GM23338 (cell line): ENCODE data around the gene RXRA. TPM values are rescaled to one million over a fixed set of nuclear protein-coding genes. Genes with fewer than 3 reads are reported as not detected.

Experiments used
- ATAC-seq: fragments of 200-7000 bp; cut with Tn5 transposase; 3 replicates; pipeline ENCODE4 v1.9.1; 2020
- DNase-seq: peaks from one replicate; pipeline ENCODE4 v3.0.0-alpha.2; 2015; ENCODE audit warnings: low spot score
- H2AFZ ChIP-seq: fragments of 200-600 bp; sonication (generic); 2 replicates; pipeline ENCODE4 v1.8.0; 2016; ENCODE audit warnings: antibody characterized with exemption, mild to moderate bottlenecking, moderate library complexity
- H3F3A ChIP-seq: fragments of 200-600 bp; sonication (generic); replicated peaks from 2 replicates; pipeline ENCODE4 v1.8.0; 2017; ENCODE audit warnings: antibody characterized with exemption, mixed run types, low read depth
- H3K27ac ChIP-seq: fragments of 200-600 bp; sonication (generic); 2 replicates; pipeline ENCODE4 v1.6.1; 2016; ENCODE audit warnings: low read depth
- H3K27me3 ChIP-seq: fragments of 200-600 bp; sonication (generic); 2 replicates; pipeline ENCODE4 v1.8.0; 2016; ENCODE audit warnings: mild to moderate bottlenecking, mixed run types, moderate library complexity; ENCODE audit not compliant: insufficient read depth
- H3K36me3 ChIP-seq: fragments of 200-600 bp; sonication (generic); 2 replicates; pipeline ENCODE4 v1.8.0; 2016; ENCODE audit warnings: mild to moderate bottlenecking; ENCODE audit not compliant: insufficient read depth
- H3K4me1 ChIP-seq: fragments of 200-600 bp; sonication (generic); 2 replicates; pipeline ENCODE4 v1.8.0; 2016; ENCODE audit warnings: mild to moderate bottlenecking, moderate library complexity; ENCODE audit not compliant: insufficient read depth
- H3K4me2 ChIP-seq: fragments of 200-600 bp; sonication (generic); 2 replicates; pipeline ENCODE4 v1.7.1; 2017; ENCODE audit warnings: mixed run types
- H3K4me3 ChIP-seq: fragments of 200-600 bp; sonication (generic); 2 replicates; pipeline ENCODE4 v1.6.1; 2016; ENCODE audit warnings: mixed run types
- H3K79me2 ChIP-seq: fragments of 200-600 bp; sonication (generic); replicated peaks from 2 replicates; pipeline ENCODE4 v1.8.0; 2017; ENCODE audit warnings: mild to moderate bottlenecking; ENCODE audit not compliant: insufficient read depth
- H3K9me2 ChIP-seq: fragments of 200-600 bp; sonication (generic); 2 replicates; pipeline ENCODE4 v1.8.0; 2017; ENCODE audit not compliant: insufficient read depth
- H4K20me1 ChIP-seq: fragments of 200-600 bp; sonication (generic); replicated peaks from 2 replicates; pipeline ENCODE4 v1.8.0; 2017; ENCODE audit warnings: mild to moderate bottlenecking; ENCODE audit not compliant: insufficient read depth
- H3K27ac Mint-ChIP-seq: 2 replicates; pipeline ENCODE4 v1.8.0; 2020; ENCODE audit warnings: inconsistent platforms, mild to moderate bottlenecking, moderate library complexity, mixed read lengths
- H3K27me3 Mint-ChIP-seq: 3 replicates; pipeline ENCODE4 v1.8.0; 2022; ENCODE audit warnings: low read depth, mild to moderate bottlenecking, moderate library complexity, mixed read lengths, inconsistent platforms; ENCODE audit not compliant: insufficient read depth, poor library complexity
- H3K36me3 Mint-ChIP-seq: 3 replicates; pipeline ENCODE4 v1.8.0; 2021; ENCODE audit warnings: low read depth, mild to moderate bottlenecking, inconsistent platforms, moderate library complexity, mixed read lengths
- H3K4me1 Mint-ChIP-seq: 3 replicates; pipeline ENCODE4 v1.8.0; 2020; ENCODE audit warnings: mild to moderate bottlenecking, inconsistent platforms, mixed read lengths
- H3K4me3 Mint-ChIP-seq: 3 replicates; pipeline ENCODE4 v1.8.0; 2021; ENCODE audit warnings: moderate library complexity, mild to moderate bottlenecking, inconsistent platforms, mixed read lengths
- H3K9me3 Mint-ChIP-seq: 3 replicates; pipeline ENCODE4 v1.8.0; 2020; ENCODE audit warnings: moderate library complexity, mild to moderate bottlenecking, inconsistent platforms, mixed read lengths
- ETS1 ChIP-seq: IDR thresholded peaks from 2 replicates; pipeline ENCODE4 v1.6.1; 2016; ENCODE audit warnings: antibody characterized with exemption
- EZH2phosphoT487 ChIP-seq: fragments of 200-600 bp; sonication (generic); IDR thresholded peaks from one replicate; pipeline ENCODE4 v1.8.1; 2018; ENCODE audit warnings: antibody characterized with exemption; ENCODE audit not compliant: unreplicated experiment
- JUNB ChIP-seq: IDR thresholded peaks from one replicate; pipeline ENCODE4 v1.6.1; 2016; ENCODE audit warnings: antibody characterized with exemption; ENCODE audit not compliant: unreplicated experiment
- NANOG ChIP-seq: IDR thresholded peaks from 2 replicates; pipeline ENCODE4 v1.6.1; 2016; ENCODE audit warnings: antibody characterized with exemption, borderline replicate concordance
- POLR2AphosphoS5 ChIP-seq: IDR thresholded peaks from 2 replicates; pipeline ENCODE4 v1.6.1; 2016; ENCODE audit warnings: antibody characterized with exemption, low read depth
- STAT1 ChIP-seq: IDR thresholded peaks from one replicate; pipeline ENCODE4 v1.6.1; 2016; ENCODE audit warnings: antibody characterized with exemption; ENCODE audit not compliant: unreplicated experiment
- ZNF331 ChIP-seq: fragments of 250-450 bp; sonication (Bioruptor Pico); IDR thresholded peaks from 2 replicates; pipeline ENCODE4 v1.5.0; 2020; ENCODE audit warnings: low read depth, mild to moderate bottlenecking, moderate library complexity
- polyA plus RNA-seq: library from polyadenylated mRNA; unstranded; fragments of >200 nt; fragmentation: Nextera tagmentation; extraction: Ambion mirVana; gene quantifications from 2 replicates; pipeline ENCODE4 v1.2.1, GENCODE V29; 2016
- total RNA-seq: library from RNA; depleted of rRNA; stranded (reverse); fragments of >200 nt; shearing (Covaris generic); gene quantifications from 2 replicates; pipeline ENCODE4 v1.2.3, GENCODE V29; 2014
- TF ChIP-seq, protein P1 (sequence below), 2 experiments: fragments of 200-600 bp in 1 of 2; sonication (generic) in 1 of 2; conservative IDR thresholded peaks; 2 replicates each; pipeline versions ENCODE4 v1.5.1 to v1.6.1; 2016 to 2017; ENCODE audit warnings: antibody characterized with exemption in 2 of 2, low read depth in 2 of 2, mild to moderate bottlenecking in 2 of 2, moderate library complexity in 1 of 2
- TF ChIP-seq, protein P2 (sequence below): IDR thresholded peaks from one replicate; pipeline ENCODE4 v1.6.1; 2018; ENCODE audit warnings: antibody characterized with exemption; ENCODE audit not compliant: unreplicated experiment

The RXRA gene
- total and polyA plus RNA-seq, 2 experiments from 2014 or later, result 4.9 to 17.9 TPM

- no peaks in the 10 kb centered on the region for H3K4me1 ChIP-seq
- H3K4me2 ChIP-seq, result no peak overlapping the region
- no peaks in the 10 kb centered on the region for H3K36me3 ChIP-seq
- Mint-ChIP-seq H3K4me1 (peaks cover 3% of the 10 kb centered on the region), H3K36me3 (no peaks in the 10 kb centered on the region), H3K9me3 (no peaks in the 10 kb centered on the region), H3K27ac (no peak overlapping the region), H3K4me3 (no peak overlapping the region), H3K27me3 (peaks cover 4% of the 10 kb centered on the region)
- peaks cover 41% of the 10 kb centered on the region for H3K79me2 ChIP-seq
- H3F3A ChIP-seq, result no peaks in the 10 kb centered on the region
- ATAC-seq, result no peak
- H3K9me2 ChIP-seq, result no peaks in the 10 kb centered on the region
- no peaks in the 10 kb centered on the region for H4K20me1 ChIP-seq
- no peaks in the 10 kb centered on the region for H3K27me3 ChIP-seq
- H3K4me3 ChIP-seq, result no peak overlapping the region
- no peak overlapping the region for H3K27ac ChIP-seq
- DNase-seq, result no peak
- no peak overlapping the region for H2AFZ ChIP-seq
- TF ChIP-seq, protein P1, sequence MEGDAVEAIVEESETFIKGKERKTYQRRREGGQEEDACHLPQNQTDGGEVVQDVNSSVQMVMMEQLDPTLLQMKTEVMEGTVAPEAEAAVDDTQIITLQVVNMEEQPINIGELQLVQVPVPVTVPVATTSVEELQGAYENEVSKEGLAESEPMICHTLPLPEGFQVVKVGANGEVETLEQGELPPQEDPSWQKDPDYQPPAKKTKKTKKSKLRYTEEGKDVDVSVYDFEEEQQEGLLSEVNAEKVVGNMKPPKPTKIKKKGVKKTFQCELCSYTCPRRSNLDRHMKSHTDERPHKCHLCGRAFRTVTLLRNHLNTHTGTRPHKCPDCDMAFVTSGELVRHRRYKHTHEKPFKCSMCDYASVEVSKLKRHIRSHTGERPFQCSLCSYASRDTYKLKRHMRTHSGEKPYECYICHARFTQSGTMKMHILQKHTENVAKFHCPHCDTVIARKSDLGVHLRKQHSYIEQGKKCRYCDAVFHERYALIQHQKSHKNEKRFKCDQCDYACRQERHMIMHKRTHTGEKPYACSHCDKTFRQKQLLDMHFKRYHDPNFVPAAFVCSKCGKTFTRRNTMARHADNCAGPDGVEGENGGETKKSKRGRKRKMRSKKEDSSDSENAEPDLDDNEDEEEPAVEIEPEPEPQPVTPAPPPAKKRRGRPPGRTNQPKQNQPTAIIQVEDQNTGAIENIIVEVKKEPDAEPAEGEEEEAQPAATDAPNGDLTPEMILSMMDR (conservative IDR thresholded peaks at IDR 0.05; ENCODE audit: low read depth in 2 of 2), result no peak
- TF ChIP-seq ETS1 (no peak), NANOG (no peak), ZNF331 (CRISPR knock-in tag) (no peak), EZH2phosphoT487 (no peak)
- TF ChIP-seq, protein P2, sequence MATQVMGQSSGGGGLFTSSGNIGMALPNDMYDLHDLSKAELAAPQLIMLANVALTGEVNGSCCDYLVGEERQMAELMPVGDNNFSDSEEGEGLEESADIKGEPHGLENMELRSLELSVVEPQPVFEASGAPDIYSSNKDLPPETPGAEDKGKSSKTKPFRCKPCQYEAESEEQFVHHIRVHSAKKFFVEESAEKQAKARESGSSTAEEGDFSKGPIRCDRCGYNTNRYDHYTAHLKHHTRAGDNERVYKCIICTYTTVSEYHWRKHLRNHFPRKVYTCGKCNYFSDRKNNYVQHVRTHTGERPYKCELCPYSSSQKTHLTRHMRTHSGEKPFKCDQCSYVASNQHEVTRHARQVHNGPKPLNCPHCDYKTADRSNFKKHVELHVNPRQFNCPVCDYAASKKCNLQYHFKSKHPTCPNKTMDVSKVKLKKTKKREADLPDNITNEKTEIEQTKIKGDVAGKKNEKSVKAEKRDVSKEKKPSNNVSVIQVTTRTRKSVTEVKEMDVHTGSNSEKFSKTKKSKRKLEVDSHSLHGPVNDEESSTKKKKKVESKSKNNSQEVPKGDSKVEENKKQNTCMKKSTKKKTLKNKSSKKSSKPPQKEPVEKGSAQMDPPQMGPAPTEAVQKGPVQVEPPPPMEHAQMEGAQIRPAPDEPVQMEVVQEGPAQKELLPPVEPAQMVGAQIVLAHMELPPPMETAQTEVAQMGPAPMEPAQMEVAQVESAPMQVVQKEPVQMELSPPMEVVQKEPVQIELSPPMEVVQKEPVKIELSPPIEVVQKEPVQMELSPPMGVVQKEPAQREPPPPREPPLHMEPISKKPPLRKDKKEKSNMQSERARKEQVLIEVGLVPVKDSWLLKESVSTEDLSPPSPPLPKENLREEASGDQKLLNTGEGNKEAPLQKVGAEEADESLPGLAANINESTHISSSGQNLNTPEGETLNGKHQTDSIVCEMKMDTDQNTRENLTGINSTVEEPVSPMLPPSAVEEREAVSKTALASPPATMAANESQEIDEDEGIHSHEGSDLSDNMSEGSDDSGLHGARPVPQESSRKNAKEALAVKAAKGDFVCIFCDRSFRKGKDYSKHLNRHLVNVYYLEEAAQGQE, result no peak
Observed at GRCh38 chr9:134369416-134370212, 43.4 kb downstream of the RXRA start.

- H3K4me3 Mint-ChIP-seq, result no peak overlapping the region
- Histone ChIP-seq H3K36me3 (no peaks in the 10 kb centered on the region), H3K27me3 (no peaks in the 10 kb centered on the region), H3K4me3 (no peak overlapping the region), H2AFZ (no peak overlapping the region), H3F3A (no peaks in the 10 kb centered on the region), H3K4me1 (no peaks in the 10 kb centered on the region), H3K79me2 (peaks cover 44% of the 10 kb centered on the region), H4K20me1 (no peaks in the 10 kb centered on the region; the same call in 1 of the 2 replicates), H3K4me2 (no peak overlapping the region), H3K9me2 (no peaks in the 10 kb centered on the region), H3K27ac (no peak overlapping the region)
- H3K27ac Mint-ChIP-seq, result no peak overlapping the region
- no peak for ATAC-seq
- peaks cover 4% of the 10 kb centered on the region for H3K27me3 Mint-ChIP-seq
- peaks cover 8% of the 10 kb centered on the region for H3K4me1 Mint-ChIP-seq
- DNase-seq, result no peak
- no peaks in the 10 kb centered on the region for H3K9me3 Mint-ChIP-seq
- H3K36me3 Mint-ChIP-seq, result no peaks in the 10 kb centered on the region
- TF ChIP-seq ETS1 (no peak), POLR2AphosphoS5 (no peak), ZNF331 (CRISPR knock-in tag) (no peak), EZH2phosphoT487 (no peak), STAT1 (no peak), JUNB (no peak)
- TF ChIP-seq, protein P2, result no peak
- TF ChIP-seq, protein P1 (conservative IDR thresholded peaks at IDR 0.05; ENCODE audit: low read depth in 2 of 2), result no peak
Observed at GRCh38 chr9:134370213-134370492, 43.9 kb downstream of the RXRA start.
